Activated naive CD8-positive, alpha-beta T cell treated with anti-CD3 and anti-CD28 coated beads, Interleukin-2, amount 50 U/mL, for 16 hours (primary cell): ENCODE results near the gene FAAH2.
"Not testable (repeated sequence)": the region's sequence is repeated elsewhere in the genome, so short reads cannot be mapped to it uniquely, and the experiment has no call there.

Source experiments
- DNase-seq: peaks from one replicate; pipeline ENCODE4 v3.0.0-alpha.2; 2020; ENCODE audit warnings: low read depth, low spot score

FAAH2 gene

DNA sequence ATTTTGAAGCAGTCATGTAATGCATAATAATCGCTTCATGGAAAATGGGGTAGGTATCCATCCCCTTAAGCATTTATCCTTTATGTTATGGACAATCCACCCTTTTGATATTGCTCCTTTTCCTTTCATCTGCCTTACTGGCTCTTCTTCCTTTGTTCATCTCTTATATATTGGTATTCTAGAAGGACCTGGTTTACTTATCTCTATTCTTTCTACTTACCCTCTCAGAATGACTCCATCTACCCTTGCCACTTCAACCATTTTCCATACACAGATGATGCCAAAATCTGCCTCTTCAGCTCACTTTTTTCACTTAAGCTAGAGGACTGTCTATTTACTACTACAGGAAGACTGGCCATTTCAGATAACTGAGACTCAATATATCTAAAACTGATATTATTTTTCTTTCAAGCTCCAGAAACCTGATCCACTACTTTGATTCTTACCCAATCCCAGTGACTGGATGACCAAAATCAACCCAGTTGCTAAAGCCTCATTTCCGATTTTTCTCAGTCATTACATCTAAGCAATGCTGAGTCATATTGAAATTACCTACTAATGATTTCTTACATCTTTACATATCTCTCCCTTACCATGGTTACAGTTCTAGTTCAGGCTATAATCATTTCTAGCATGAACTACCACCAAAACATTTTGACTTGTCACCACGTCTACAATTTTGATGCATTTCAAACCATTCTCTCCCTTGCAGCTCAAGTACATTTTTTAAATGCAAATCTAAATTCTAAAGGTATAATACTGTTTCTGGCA is 93.7 kb downstream of the FAAH2 start:
- no peak for DNase-seq

DNA sequence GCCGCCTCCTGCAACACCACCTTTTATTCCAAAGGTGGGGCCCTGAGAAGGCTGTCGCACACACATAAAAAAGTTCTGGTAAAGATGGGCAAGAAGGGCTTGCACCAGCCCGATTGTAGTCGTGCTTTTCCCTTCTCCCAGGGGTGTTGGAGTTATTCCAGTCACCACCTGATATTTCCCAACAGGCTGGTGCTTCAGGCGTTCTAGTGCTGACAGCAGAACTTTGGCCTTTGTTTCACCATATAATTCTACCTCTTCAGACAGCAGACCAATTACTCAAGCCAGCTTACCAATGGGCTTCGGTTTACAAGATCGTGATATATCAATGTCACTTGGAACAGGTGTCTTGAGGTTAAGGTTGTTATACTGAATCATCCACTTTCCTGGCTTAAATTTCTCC is 107.7 kb downstream of the FAAH2 start:
- DNase-seq, result not testable (repeated sequence)

DNA sequence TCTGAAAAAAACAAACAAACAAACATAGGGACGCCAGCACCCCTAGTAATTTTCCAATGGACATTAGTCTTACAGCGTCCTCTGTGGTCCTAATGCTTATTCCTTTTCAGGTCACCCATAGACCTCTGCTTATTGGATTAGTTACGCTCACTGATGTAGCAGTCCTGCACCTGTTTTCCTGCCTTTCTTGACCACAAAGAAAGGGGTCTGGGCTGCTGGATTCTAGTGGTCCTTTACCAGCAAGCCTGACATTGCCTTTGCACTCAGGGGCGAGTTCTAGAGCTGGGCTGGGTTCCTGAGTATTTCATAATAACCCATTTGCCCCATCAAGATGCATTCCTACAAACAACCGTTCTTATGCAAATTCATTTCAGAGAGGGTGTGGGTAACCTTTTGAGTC is 116.7 kb downstream of the FAAH2 start:
- not testable (repeated sequence) for DNase-seq

DNA sequence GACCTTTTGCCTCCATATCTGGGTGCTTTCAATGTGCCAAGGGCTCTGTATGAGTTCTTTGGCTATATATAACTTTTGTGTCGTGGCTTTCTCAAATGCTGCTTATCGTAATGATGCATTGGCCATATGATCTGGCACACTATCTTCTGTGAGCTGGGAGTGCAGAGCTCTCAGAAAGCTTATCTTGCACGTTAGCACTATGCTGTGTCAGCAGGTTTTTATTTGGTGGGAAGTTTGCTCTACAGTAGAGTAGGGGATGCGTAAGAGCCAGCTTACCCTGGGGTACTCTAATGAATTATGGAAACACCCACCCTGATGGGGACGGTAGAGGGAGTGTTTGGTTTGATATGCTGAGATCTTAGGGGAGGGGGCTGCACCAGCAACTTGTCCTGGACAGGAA is 119.6 kb downstream of the FAAH2 start:
- no peak for DNase-seq

DNA sequence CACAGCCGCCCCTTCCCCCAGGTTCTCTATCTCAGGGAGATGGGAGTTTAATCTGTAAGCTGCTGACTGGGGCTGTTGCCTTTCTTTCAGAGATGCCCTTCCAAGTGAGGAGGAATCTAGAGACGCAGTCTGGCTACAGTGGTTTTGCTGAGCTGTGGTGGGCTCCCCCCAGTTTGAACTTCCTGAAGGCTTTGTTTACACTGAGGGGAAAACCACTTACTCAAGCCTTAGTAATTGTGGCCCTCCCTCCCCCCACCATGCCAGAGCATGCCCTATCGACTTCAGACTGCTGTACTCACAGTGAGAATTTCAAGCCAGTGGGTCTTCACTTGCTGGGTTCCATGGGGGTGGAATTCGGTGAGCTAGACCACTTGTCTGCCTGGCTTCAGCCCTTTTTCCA is 131.3 kb downstream of the FAAH2 start:
- no peak for DNase-seq

DNA sequence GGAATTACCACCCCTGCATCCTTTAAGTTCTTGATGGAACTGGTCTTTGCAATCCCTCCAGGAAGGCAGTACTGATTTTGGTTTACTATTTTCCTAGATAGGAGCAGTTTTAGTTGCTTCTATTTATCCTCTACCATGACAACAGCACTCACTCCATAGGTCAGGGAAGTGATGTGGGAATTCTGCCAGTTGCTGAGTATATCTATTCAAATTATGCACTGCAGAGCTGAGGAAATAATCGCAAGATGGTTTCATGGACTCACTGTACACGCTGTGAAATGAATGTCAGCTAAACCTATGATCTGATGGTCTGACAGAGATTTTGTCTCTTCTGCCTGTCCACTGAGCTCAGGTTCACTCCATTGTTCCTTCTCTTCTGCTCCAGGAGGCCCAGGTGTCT is 135.8 kb downstream of the FAAH2 start:
- no peak for DNase-seq

DNA sequence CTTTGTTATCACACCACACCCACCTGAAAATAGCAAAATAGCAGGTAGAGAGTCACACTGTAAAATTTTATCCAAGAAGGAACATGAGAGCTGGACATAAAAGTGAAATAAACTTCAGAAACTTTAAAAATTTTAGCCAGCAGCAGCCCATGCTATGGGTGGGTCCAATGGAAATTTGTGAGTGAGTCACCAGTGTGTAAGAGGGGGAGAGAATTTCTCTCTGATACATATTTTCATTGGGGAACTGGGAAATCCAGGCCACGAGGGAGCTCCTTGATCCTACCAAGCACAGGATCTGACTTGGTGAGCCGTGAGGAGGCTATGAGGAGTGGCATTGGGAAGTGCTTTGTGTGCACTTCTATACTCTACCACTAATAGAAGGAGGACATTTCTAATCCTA is 136.3 kb downstream of the FAAH2 start:
- DNase-seq, result no peak

DNA sequence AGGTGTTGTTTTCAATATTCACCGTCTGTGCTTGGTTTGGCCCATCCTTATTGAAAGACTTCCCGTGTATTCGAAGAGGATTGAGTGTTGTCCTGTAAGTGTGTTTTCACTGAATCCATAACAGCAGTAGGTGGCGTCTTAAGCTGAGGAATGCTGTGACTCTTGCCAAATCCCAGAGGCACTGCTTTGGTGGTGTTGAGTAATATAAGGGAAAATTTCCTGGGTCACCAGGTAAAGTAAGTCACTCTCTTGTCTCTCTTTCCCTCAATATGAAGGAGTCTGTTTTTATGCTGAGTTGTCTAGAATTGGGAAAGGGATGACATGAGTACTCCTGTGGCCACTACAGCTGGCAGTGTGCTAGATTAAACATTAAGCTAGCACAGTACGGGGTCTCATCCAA is 158.6 kb downstream of the FAAH2 start:
- no peak for DNase-seq

DNA sequence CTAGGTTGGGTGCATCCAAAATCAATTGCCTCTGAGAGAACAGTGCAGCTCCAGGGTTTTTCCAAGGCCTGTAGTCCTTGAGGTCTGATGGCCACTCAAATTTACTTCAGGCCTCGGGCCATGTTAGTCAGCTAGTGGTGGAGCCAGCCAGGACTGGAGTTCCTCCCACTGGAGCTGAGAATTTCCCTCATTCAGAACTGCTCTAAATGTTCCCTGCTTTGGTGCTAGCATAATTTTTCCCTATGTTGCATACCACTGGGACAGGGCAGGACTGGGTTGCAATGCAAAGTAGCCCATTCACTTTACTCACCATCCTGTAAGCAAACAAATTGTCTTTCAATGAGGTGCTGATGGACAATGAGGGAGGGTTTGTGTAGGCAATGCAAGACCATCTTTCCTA is 159.3 kb downstream of the FAAH2 start:
- no peak for DNase-seq

DNA sequence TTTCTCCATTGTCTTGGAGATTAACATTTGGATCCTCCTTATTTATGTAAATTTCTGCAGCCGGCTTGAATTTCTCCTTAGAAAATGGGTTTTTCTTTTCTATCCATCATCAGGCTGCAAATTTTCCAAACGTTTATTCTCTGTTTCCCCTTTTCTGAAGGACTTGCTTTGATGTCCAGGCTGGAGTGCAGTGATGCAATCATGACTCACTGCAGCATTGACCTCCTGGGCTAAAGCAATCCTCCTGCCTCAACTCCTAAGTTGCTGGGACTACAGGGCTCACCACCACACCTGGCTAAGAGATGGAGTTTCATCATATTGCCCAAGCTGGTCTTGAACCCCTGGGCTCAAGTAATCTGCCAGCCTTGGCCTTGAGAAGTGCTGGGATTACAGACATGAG is 161.3 kb downstream of the FAAH2 start:
- no peak for DNase-seq

DNA sequence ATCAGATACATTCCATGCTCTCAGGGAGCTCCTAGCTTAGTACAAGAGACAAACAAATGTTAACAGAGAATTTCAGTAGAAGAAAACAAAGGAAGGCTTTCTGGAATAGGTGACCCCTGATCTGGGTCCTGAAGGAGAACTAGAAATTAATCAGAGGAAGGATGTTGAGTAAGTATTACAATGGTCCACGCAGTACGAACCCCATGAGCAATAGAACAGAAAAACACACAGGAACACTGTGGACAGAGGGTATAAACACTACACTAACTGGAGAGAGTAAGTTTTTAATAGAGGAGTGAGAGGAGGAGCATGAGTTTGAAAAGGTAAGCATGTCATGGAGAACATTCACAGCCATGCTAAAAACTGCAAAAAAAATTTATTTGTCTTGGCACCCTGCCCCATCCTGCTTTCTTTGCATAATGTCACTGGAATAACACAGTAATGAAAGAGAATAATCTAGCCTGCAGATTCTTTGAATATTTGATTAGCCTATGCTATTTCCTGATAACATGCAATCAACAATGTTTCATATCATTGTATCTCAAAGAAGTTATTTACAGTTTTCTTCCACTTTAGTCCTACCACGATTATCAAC is 165.0 kb downstream of the FAAH2 start:
- no peak for DNase-seq

DNA sequence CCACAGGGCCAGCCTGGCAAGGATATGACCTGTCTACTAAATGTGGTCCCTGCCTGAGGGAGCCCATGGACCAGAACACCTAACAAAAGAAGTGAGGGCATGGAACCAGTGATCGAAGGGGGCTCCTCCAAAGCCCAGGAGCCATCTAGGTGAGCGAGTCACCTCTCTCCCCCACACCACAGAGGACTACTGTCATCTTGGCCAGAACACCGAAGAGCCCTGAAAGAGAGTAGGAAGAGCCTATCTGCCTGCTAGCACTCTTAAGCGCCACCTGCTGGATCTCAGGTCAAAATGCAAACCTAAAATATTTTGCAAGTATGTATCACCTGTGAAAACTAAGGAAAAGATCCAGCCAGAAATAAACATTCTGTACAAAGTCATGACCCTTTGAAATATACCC is 167.4 kb downstream of the FAAH2 start:
- DNase-seq, result no peak

DNA sequence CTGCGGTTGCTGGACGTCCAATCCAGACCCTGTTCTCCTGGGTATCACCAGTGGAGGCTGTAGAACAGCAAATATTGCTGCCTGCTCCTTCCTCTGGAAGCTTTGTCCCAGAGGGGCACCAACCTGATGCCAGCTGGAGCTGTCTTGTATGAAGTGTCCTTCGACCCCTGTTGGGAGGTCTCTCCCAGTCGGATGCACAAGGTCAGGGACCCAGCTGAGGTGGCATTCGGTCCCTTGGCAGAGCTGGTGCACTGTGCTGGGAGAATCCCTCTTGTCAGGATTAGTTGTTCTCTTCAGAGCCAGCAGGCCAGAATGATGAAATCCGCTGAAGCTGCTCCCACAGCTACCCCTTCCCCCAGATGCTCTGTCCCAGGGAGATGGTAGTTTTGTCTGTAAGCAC is 195.0 kb downstream of the FAAH2 start:
- DNase-seq, result no peak

DNA sequence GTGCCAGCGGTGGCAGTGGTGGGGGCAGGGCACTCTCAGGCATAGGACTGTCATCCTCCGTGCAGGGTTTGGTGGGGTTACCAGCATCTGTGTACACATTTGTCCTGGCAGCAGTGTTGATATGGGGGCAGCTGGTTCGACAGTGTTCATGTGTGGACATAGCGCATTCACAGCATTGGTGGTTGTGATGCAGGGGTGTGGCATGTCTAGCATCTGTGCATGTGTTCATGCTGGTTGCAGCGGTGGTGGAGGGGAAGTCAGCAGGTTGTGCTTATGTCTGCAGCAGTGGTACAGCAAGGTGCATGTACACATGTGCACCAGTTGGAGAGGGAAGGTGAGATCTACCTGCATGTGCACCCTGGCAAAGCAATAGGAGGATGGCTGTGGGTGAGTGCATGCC is 230.0 kb downstream of the FAAH2 start:
- DNase-seq, result no peak

DNA sequence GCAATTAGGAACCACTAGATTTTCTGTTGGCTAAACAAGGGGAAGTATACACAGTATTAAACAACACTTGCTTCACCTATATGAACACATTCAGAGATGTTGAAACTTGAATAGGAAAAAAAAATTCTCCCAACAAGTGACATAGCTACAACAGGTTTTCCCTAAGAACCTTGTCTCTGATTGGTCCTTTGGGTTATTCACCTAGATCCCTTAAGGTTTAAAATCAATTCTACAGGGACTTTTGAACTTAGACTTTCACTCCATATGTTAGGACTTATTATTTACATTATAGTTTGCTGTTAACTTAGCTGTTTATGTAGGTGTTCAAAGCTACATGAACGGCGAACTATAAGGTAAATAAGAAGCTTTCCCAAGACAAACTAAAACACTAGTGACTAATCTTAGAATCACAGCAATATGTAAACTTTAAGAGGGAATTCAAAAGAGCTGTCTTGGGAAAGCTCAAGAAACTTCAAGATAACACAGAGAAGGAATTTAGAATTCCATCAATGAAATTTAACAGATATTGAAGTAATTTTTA is 233.1 kb downstream of the FAAH2 start:
- DNase-seq, result no peak

DNA sequence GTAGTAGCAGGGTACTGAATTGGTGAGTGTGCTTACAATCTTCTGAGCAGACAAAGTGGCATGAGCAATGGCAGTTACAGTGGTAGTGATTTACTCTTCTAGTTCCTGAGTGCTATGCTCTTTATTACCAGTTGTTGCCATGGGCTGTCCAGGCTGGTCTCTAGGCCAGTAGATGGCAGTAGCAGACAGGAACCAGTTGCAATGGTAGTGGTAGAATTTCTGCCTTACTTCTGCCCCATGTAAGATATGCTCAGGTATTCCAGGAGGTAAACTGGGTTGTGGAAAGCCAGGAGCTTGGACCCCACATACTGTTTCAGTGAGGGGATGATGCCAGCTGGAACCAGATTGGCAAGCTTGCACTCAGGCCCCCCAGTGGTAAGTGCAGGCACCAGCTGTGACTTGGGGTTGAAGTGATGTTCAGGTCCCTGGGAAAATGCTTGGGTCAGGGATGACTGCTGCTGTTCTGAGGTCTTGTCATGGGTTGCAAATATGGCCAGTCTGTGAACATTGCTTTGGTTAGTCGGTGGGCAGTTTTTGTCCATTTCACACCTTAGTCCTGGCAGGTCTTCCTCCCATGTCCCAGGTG is 242.3 kb downstream of the FAAH2 start:
- DNase-seq, result no peak
